ENCODE measurements around the gene KDF1.
"Not testable (repeated sequence)": the region's sequence is repeated elsewhere in the genome, so short reads cannot be mapped to it uniquely, and the experiment has no call there.

Gene KDF1

GRCh38 chr1:26994020-26994786 lies 33.9 kb upstream of the KDF1 start:
- no peak for DNase-seq (ENCODE audit: low spot score)

GRCh38 chr1:26993237-26994019 lies 33.2 kb upstream of the KDF1 start, which contains the start of gene TRNP1:
Gene TRNP1, plus strand, starts transcription at chr1:26993692. Its CDS starts 95 bp downstream, at chr1:26993787.
- peak; percentile 63 for DNase-seq (ENCODE audit: low spot score)

GRCh38 chr1:26991310-26992116 lies 31.2 kb upstream of the KDF1 start:
- no peak for DNase-seq (ENCODE audit: low spot score)

GRCh38 chr1:26989403-26990109 lies 29.3 kb upstream of the KDF1 start:
- not testable (repeated sequence) for DNase-seq (ENCODE audit: low spot score)

GRCh38 chr1:26986658-26987057 lies 26.4 kb upstream of the KDF1 start:
- no peak for DNase-seq (ENCODE audit: low spot score)

- DNase-seq (ENCODE audit: low spot score) = no peak
These were observed 24.0 kb upstream of the KDF1 start for GRCh38 chr1:26984291-26984690.

- no peak for DNase-seq (ENCODE audit: low spot score)
These were observed 23.6 kb upstream of the KDF1 start for GRCh38 chr1:26983863-26984262.

- no peak for DNase-seq (ENCODE audit: low spot score)
These were observed 21.0 kb upstream of the KDF1 start for GRCh38 chr1:26981146-26981846.

- no peak for DNase-seq (ENCODE audit: low spot score)
These were observed 18.6 kb upstream of the KDF1 start for GRCh38 chr1:26978901-26979300.

- DNase-seq (ENCODE audit: low spot score) = no peak
These were observed 16.6 kb upstream of the KDF1 start for GRCh38 chr1:26976621-26977510.

- DNase-seq (ENCODE audit: low spot score) = no peak
These were observed 12.6 kb upstream of the KDF1 start for GRCh38 chr1:26972821-26973220.

- no peak for DNase-seq (ENCODE audit: low spot score)
These were observed 12.1 kb upstream of the KDF1 start for GRCh38 chr1:26972390-26972789.

GRCh38 chr1:26971590-26971989 lies 11.3 kb upstream of the KDF1 start:
- no peak for DNase-seq (ENCODE audit: low spot score)

- no peak for DNase-seq (ENCODE audit: low spot score)
These were observed 10.5 kb upstream of the KDF1 start for GRCh38 chr1:26970810-26971209.

- DNase-seq (ENCODE audit: low spot score) = no peak
These were observed 5.4 kb upstream of the KDF1 start for GRCh38 chr1:26965628-26966027.

- no peak for DNase-seq (ENCODE audit: low spot score)
These were observed 4.9 kb upstream of the KDF1 start for GRCh38 chr1:26965213-26965612.

GRCh38 chr1:26961826-26962225 lies 1.6 kb upstream of the KDF1 start:
- DNase-seq (ENCODE audit: low spot score) = no peak

GRCh38 chr1:26960625-26960966 lies 328 bp upstream of the KDF1 start:
- DNase-seq (ENCODE audit: low spot score) = no peak

GRCh38 chr1:26959270-26959669 lies 998 bp downstream of the KDF1 start:
- no peak for DNase-seq (ENCODE audit: low spot score)

GRCh38 chr1:26957306-26957705 lies 3.0 kb downstream of the KDF1 start:
- no peak for DNase-seq (ENCODE audit: low spot score)
